Measurements from ENCODE around the gene SDHB. TPM values are rescaled to one million over a fixed set of nuclear protein-coding genes. Genes with fewer than 3 reads are reported as not detected.

SDHB gene
- total RNA-seq, 4 donors from 2014 or later = 77.6 to 154 (median 86.2) TPM

GRCh38 chr1:16972189-16972895 is 81.5 kb downstream of the SDHB start:
- TF ChIP-seq, protein P1, sequence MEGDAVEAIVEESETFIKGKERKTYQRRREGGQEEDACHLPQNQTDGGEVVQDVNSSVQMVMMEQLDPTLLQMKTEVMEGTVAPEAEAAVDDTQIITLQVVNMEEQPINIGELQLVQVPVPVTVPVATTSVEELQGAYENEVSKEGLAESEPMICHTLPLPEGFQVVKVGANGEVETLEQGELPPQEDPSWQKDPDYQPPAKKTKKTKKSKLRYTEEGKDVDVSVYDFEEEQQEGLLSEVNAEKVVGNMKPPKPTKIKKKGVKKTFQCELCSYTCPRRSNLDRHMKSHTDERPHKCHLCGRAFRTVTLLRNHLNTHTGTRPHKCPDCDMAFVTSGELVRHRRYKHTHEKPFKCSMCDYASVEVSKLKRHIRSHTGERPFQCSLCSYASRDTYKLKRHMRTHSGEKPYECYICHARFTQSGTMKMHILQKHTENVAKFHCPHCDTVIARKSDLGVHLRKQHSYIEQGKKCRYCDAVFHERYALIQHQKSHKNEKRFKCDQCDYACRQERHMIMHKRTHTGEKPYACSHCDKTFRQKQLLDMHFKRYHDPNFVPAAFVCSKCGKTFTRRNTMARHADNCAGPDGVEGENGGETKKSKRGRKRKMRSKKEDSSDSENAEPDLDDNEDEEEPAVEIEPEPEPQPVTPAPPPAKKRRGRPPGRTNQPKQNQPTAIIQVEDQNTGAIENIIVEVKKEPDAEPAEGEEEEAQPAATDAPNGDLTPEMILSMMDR (IDR thresholded peaks at IDR 0.05) = no peak
- no peak for TF ChIP-seq POLR2A (IDR thresholded peaks at IDR 0.05)
- H3K4me3 ChIP-seq (ENCODE audit: low read depth, poor library complexity, severe bottlenecking) = no peak overlapping the region
- intact Hi-C loops (cut with DNase I; ENCODE audit: low total_unique reads) = no loop called here
- 85 to 89% methylated on average over 10 of the region's 11 CpGs for WGBS, 2 donors
- no peak for DNase-seq (ENCODE audit: low spot score in 2 of 2)

DNA sequence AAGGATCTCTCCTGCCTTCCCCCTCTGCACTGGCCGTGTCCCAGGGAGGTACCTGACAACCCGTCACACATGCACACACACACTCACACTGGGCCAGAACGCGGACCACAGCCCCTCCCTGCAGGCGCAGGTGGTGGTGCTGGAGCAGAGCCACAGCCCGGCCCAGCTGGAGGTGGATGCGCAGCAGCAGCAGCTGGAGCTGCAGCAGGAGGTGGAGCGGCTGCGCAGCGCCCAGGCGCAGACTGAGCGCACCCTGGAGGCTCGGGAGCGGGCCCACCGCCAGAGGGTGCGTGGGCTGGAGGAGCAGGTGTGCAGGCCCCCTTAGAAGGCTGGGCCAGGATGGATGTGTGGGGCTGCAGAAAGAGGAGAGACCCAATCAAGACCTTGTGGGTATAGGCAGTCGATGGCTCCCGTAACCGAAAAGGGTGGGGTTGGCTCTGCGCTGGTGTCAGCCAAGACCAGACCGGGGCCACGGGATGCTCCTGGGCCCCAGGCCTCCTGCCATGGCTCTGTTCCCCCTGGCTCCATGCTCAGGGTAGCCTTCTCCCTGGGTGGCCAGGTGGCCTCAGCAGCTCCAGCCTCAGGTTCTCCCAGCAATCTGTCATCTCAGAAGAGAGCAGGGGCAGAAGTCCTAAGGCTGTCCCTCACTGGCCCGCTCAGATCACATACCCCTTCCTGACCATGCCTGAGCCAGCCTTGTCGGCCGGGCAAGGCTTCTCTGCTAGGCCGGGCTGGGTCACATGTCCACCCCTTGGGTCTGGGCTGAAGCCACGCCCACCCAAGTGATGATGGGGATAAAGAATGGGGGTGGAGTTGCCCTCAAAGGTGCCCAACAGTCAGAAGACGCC is 82.3 kb downstream of the SDHB start:
- H3K4me3 ChIP-seq (ENCODE audit: low read depth, poor library complexity, severe bottlenecking) = no peak overlapping the region
- DNase-seq (ENCODE audit: low spot score in 2 of 2) = no peak
- TF ChIP-seq POLR2A (IDR thresholded peaks at IDR 0.05) = no peak
- TF ChIP-seq, protein P1 (IDR thresholded peaks at IDR 0.05) = no peak
- 51 to 60% methylated on average over 26 to 28 of the region's 28 CpGs for WGBS, 2 donors
- intact Hi-C loops (cut with DNase I; ENCODE audit: low total_unique reads) = no loop called here

GRCh38 chr1:16970132-16970910 is 83.5 kb downstream of the SDHB start:
- DNase-seq (ENCODE audit: low spot score in 2 of 2) = no peak
- intact Hi-C loops (cut with DNase I; ENCODE audit: low total_unique reads) = no loop called here
- H3K4me3 ChIP-seq (ENCODE audit: low read depth, poor library complexity, severe bottlenecking) = no peak overlapping the region
- no peak for TF ChIP-seq POLR2A (IDR thresholded peaks at IDR 0.05)
- TF ChIP-seq, protein P1 (IDR thresholded peaks at IDR 0.05) = no peak
- WGBS, 2 donors = 89 to 91% methylated on average over 21 to 24 of the region's 28 CpGs

DNA sequence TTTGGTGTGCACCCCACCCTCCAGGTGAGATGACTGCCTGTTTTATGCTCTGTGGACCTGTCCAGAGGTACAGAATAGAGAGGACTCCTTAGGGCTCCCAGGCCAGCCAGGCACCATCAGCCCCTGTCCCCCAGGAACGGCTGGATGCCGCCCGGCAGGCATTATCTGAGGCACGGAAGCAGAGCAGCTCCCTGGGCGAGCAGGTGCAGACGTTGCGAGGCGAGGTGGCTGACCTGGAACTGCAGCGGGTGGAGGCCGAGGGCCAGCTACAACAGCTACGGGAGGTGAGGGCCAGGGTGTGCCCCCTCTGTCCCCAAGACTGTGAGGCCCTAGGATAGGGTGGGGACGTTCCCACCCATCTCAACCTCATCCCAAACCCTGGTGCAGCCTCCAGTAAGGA is 84.2 kb downstream of the SDHB start:
- WGBS, 2 donors = 90 to 95% methylated on average over 9 to 10 of the region's 12 CpGs
- TF ChIP-seq POLR2A (IDR thresholded peaks at IDR 0.05) = no peak
- TF ChIP-seq, protein P1 (IDR thresholded peaks at IDR 0.05) = no peak
- no peak for DNase-seq (ENCODE audit: low spot score in 2 of 2)
- no peak overlapping the region for H3K4me3 ChIP-seq (ENCODE audit: low read depth, poor library complexity, severe bottlenecking)
- intact Hi-C loops (cut with DNase I; ENCODE audit: low total_unique reads) = no loop called here

DNA sequence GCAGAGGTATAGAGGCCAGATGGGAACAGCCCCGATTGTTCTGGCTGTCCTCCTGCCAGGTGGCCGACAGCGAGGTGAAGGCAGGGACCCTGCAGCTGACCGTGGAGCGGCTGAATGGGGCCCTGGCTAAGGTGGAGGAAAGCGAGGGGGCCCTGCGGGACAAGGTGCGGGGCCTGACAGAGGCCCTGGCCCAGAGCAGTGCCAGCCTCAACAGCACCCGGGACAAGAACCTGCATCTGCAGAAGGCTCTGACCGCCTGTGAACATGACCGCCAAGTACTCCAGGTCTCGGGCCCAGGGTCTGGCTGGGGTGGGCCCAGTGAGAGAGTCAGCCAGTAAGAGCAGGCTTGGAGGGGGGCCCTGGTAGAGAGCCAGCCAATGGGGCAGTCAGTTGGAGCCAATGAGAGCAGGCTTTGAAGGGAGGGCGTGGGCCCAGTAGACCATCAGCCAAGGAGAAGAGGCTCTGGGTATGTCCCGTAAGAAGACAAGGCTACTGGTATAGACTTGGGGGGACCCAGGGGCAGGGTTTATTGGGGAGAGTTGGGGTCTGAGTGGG is 84.7 kb downstream of the SDHB start:
- H3K4me3 ChIP-seq (ENCODE audit: low read depth, poor library complexity, severe bottlenecking) = no peak overlapping the region
- WGBS, 2 donors = 85 to 92% methylated on average over 13 to 14 of the region's 14 CpGs
- no peak for DNase-seq (ENCODE audit: low spot score in 2 of 2)
- intact Hi-C loops (cut with DNase I; ENCODE audit: low total_unique reads) = no loop called here
- TF ChIP-seq, protein P1 (IDR thresholded peaks at IDR 0.05) = no peak
- no peak for TF ChIP-seq POLR2A (IDR thresholded peaks at IDR 0.05)
